ENCODE results near the gene MTHFD1.

Gene MTHFD1

DNA sequence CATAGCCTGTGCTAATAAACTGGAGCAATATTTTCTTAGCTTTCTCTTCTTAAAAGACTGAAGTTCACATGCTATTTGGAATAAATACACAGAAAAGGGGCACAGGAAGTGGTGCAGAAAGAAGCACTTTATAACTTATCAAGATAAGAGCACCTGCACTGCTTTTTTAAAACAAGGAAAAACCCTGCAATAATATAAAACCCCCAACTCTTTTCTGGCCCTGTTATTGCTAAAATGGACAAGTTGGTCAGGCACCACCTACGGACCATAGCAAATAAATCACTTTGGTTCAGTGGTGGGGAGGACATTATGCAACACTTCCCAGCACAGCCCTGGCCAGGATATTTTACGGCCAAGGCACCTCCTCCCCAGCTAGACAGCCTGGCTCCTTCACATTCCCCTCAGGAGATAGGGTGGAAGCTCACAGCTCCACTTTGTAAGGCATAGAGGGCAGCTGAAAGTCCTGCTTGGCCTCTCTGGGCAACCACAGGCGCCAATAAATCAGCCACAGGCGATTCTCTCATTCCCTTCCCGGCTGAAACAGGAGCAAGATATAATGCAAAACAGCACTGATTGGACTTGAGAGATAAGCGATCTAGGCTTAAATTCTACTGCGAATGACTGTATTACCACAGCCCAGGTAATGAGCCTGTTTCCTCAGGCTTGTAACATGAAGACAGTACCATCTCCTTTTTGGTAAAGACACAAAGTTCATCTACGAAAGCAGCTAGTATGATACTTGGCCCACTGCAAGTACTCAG lies 113.4 kb downstream of the MTHFD1 start:
- no peak for DNase-seq

DNA sequence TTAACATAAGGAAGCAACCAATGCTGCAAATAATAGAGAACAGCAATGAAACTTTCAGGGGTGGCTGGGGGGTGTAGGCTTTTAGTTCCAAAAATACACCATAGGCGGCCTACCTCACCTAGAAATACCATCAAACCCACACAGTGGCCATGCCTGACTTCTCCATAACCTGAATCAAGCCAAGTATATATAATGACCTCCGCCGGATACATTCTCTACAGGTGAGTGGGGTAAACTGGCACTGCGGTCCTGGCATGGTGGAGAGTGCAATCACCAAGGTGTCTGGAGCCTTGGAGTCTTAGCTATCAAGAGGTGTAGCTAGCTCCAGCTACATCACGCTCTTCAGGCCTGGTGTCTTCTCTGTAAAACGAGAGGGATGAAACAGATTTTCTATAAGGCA lies 114.3 kb downstream of the MTHFD1 start:
- no peak for DNase-seq

- DNase-seq = peak; percentile 73
Observed at GRCh38 chr14:64502887-64503433, 114.8 kb downstream of the MTHFD1 start.

GRCh38 chr14:64503434-64504309 lies 115.5 kb downstream of the MTHFD1 start, which contains the start of gene ZBTB25:
TSS of gene ZBTB25 (minus strand) at chr14:64503838. CDS start at chr14:64490533, 13,305 bp downstream.
- DNase-seq = peak; percentile 90

GRCh38 chr14:64504310-64504896 lies 116.2 kb downstream of the MTHFD1 start, which contains the start of gene ZBTB1:
TSS of gene ZBTB1 (plus strand) at chr14:64504770. CDS start at chr14:64521505, 16,735 bp downstream.
- peak; percentile 77 for DNase-seq

DNA sequence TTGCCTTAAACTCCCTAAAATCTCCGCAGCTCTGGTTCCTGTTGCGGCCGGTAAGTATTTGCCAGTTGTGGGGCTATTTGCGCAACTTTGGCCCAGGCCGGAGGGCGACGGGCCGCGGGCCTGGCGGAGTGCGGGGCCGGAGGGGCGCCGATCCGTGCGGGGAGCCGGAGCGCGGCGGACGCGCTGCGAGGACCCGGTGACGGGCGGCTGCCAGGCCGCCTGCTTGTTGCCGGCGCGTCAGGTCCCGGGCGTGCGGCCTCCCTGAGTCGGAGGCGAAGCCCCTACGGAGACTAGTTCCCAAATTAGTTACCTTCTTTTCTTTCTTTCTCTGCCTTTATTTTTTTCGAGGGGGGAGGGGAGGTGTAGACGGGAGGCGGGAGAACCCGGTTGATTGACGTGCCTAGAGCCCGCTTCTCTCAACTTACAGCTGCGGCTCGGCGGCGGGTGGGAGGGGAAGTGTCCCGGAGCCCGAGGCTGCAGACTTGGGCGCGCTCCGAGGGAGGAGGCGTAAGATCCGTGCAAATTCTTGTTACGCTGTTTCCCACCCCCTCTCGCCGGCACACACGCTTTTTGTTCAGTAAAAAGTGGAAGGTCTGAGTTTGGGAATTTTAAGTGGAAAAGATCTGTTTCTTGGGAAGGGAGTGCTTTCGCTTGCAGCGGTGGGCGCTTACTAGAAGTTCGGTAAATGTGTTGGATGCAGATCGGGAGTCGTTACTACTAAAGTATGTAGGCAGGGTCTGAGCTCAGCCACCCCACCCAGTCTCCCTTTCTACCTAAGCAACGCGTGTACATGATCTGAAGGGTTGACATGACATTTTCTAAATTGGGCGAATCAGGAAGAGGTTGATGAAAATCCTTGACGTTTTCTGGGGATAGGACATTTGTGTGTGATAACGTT lies 117.0 kb downstream of the MTHFD1 start:
- peak; percentile 91 for DNase-seq

- no peak for DNase-seq
Observed at GRCh38 chr14:64506721-64507120, 118.6 kb downstream of the MTHFD1 start.

- no peak for DNase-seq
Observed at GRCh38 chr14:64507376-64508156, 119.4 kb downstream of the MTHFD1 start.

GRCh38 chr14:64508215-64508776 lies 120.1 kb downstream of the MTHFD1 start:
- DNase-seq = no peak

GRCh38 chr14:64509036-64509435 lies 120.9 kb downstream of the MTHFD1 start:
- no peak for DNase-seq
